ENCODE results near the gene MB. TPM values are rescaled to one million over a fixed set of nuclear protein-coding genes. Genes with fewer than 3 reads are reported as not detected.

Gene MB
- total RNA-seq, 3 donors from 2014 or later: 0.26 TPM; not detected in 2

- ATAC-seq (no peak), DNase-seq (no peak)
- Mint-ChIP-seq H3K9me3 (no peaks in the 10 kb centered on the region), H3K4me1 (ENCODE audit: low read depth) (no peaks in the 10 kb centered on the region), H3K27me3 (ENCODE audit: low read depth) (peaks cover 6% of the 10 kb centered on the region), H3K36me3 (ENCODE audit: insufficient read depth) (no peaks in the 10 kb centered on the region), H3K4me3 (no peak overlapping the region)
Observed at GRCh38 chr22:35589071-35589755, 27.9 kb downstream of the MB start.

- no peaks in the 10 kb centered on the region for H3K9me3 Mint-ChIP-seq
- no peaks in the 10 kb centered on the region for H3K36me3 Mint-ChIP-seq (ENCODE audit: insufficient read depth)
- no peak overlapping the region for H3K4me3 Mint-ChIP-seq
- ATAC-seq (no peak), DNase-seq (no peak)
- peaks cover 7% of the 10 kb centered on the region for H3K27me3 Mint-ChIP-seq (ENCODE audit: low read depth)
- no peaks in the 10 kb centered on the region for H3K4me1 Mint-ChIP-seq (ENCODE audit: low read depth)
Observed at GRCh38 chr22:35587896-35588295, 29.2 kb downstream of the MB start.

- DNase-seq (no peak), ATAC-seq (no peak)
- no peaks in the 10 kb centered on the region for H3K4me1 Mint-ChIP-seq (ENCODE audit: low read depth)
- no peak overlapping the region for H3K4me3 Mint-ChIP-seq
- no peaks in the 10 kb centered on the region for H3K9me3 Mint-ChIP-seq
- no peaks in the 10 kb centered on the region for H3K36me3 Mint-ChIP-seq (ENCODE audit: insufficient read depth)
- peaks cover 3% of the 10 kb centered on the region for H3K27me3 Mint-ChIP-seq (ENCODE audit: low read depth)
Observed at GRCh38 chr22:35587447-35587870, 29.7 kb downstream of the MB start.

- Mint-ChIP-seq H3K9me3 (no peaks in the 10 kb centered on the region), H3K27me3 (ENCODE audit: low read depth) (peaks cover 2% of the 10 kb centered on the region), H3K4me3 (no peak overlapping the region), H3K4me1 (ENCODE audit: low read depth) (no peaks in the 10 kb centered on the region), H3K36me3 (ENCODE audit: insufficient read depth) (no peaks in the 10 kb centered on the region)
- ATAC-seq (no peak), DNase-seq (no peak)
Observed at GRCh38 chr22:35586771-35587170, 30.4 kb downstream of the MB start.

- H3K36me3 Mint-ChIP-seq (ENCODE audit: insufficient read depth): no peaks in the 10 kb centered on the region
- H3K4me3 Mint-ChIP-seq: no peak overlapping the region
- ATAC-seq (peak; percentile 73 to 85), DNase-seq (peak; percentile 43)
- no peaks in the 10 kb centered on the region for H3K9me3 Mint-ChIP-seq
- peaks cover 2% of the 10 kb centered on the region for H3K27me3 Mint-ChIP-seq (ENCODE audit: low read depth)
- no peaks in the 10 kb centered on the region for H3K4me1 Mint-ChIP-seq (ENCODE audit: low read depth)
Observed at GRCh38 chr22:35582861-35583670, 34.1 kb downstream of the MB start.

GRCh38 chr22:35582218-35582860, 34.8 kb downstream of the MB start:
- Mint-ChIP-seq H3K36me3 (ENCODE audit: insufficient read depth) (no peaks in the 10 kb centered on the region), H3K4me1 (ENCODE audit: low read depth) (no peaks in the 10 kb centered on the region), H3K4me3 (no peak overlapping the region), H3K27me3 (ENCODE audit: low read depth) (peaks cover 2% of the 10 kb centered on the region), H3K9me3 (no peaks in the 10 kb centered on the region)
- ATAC-seq: no peak
- DNase-seq: no peak

GRCh38 chr22:35581023-35581413, 36.1 kb downstream of the MB start:
- no peaks in the 10 kb centered on the region for H3K4me1 Mint-ChIP-seq (ENCODE audit: low read depth)
- DNase-seq: no peak

GRCh38 chr22:35580351-35581022, 36.6 kb downstream of the MB start:
- H3K9me3 Mint-ChIP-seq: no peaks in the 10 kb centered on the region
- ATAC-seq (no peak), DNase-seq (no peak)
- peaks cover 2% of the 10 kb centered on the region for H3K27me3 Mint-ChIP-seq (ENCODE audit: low read depth)
- no peaks in the 10 kb centered on the region for H3K4me1 Mint-ChIP-seq (ENCODE audit: low read depth)
- H3K36me3 Mint-ChIP-seq (ENCODE audit: insufficient read depth): no peaks in the 10 kb centered on the region
- H3K4me3 Mint-ChIP-seq: no peak overlapping the region

More at GRCh38 chr22:35581023-35581413, 36.1 kb downstream of the MB start:
- no peak for ATAC-seq
- Mint-ChIP-seq H3K9me3 (no peaks in the 10 kb centered on the region), H3K27me3 (ENCODE audit: low read depth) (peaks cover 2% of the 10 kb centered on the region), H3K4me3 (no peak overlapping the region), H3K36me3 (ENCODE audit: insufficient read depth) (no peaks in the 10 kb centered on the region)

GRCh38 chr22:35578836-35579575, 38.1 kb downstream of the MB start:
- Mint-ChIP-seq H3K4me3 (no peak overlapping the region), H3K36me3 (ENCODE audit: insufficient read depth) (no peaks in the 10 kb centered on the region), H3K9me3 (no peaks in the 10 kb centered on the region), H3K27me3 (ENCODE audit: low read depth) (peaks cover 5% of the 10 kb centered on the region), H3K4me1 (ENCODE audit: low read depth) (no peaks in the 10 kb centered on the region)
- no peak for ATAC-seq
- no peak for DNase-seq

- no peak for DNase-seq
Observed at GRCh38 chr22:35577799-35578659, 39.1 kb downstream of the MB start.

GRCh38 chr22:35576671-35577070, 40.5 kb downstream of the MB start:
- no peak for ATAC-seq
- Mint-ChIP-seq H3K36me3 (ENCODE audit: insufficient read depth) (no peaks in the 10 kb centered on the region), H3K9me3 (no peaks in the 10 kb centered on the region), H3K4me1 (ENCODE audit: low read depth) (no peaks in the 10 kb centered on the region), H3K4me3 (no peak overlapping the region), H3K27me3 (ENCODE audit: low read depth) (peaks cover 4% of the 10 kb centered on the region)
- no peak for DNase-seq

More at GRCh38 chr22:35577799-35578659, 39.1 kb downstream of the MB start:
- Mint-ChIP-seq H3K4me1 (ENCODE audit: low read depth) (no peaks in the 10 kb centered on the region), H3K9me3 (no peaks in the 10 kb centered on the region), H3K36me3 (ENCODE audit: insufficient read depth) (no peaks in the 10 kb centered on the region), H3K27me3 (ENCODE audit: low read depth) (peaks cover 4% of the 10 kb centered on the region), H3K4me3 (no peak overlapping the region)
- ATAC-seq: no peak

- ATAC-seq: peak in 1 of 2 donors; percentile 28
- DNase-seq: no peak
Observed at GRCh38 chr22:35575116-35575748, 41.9 kb downstream of the MB start.

GRCh38 chr22:35572556-35572955, 44.6 kb downstream of the MB start:
- no peak for DNase-seq

More at GRCh38 chr22:35575116-35575748, 41.9 kb downstream of the MB start:
- Mint-ChIP-seq H3K9me3 (no peaks in the 10 kb centered on the region), H3K36me3 (ENCODE audit: insufficient read depth) (no peaks in the 10 kb centered on the region), H3K4me1 (ENCODE audit: low read depth) (no peaks in the 10 kb centered on the region), H3K4me3 (no peak overlapping the region), H3K27me3 (ENCODE audit: low read depth) (peaks cover 6% of the 10 kb centered on the region)

More at GRCh38 chr22:35572556-35572955, 44.6 kb downstream of the MB start:
- Mint-ChIP-seq H3K4me3 (no peak overlapping the region), H3K27me3 (ENCODE audit: low read depth) (peaks cover 9% of the 10 kb centered on the region), H3K4me1 (ENCODE audit: low read depth) (no peaks in the 10 kb centered on the region), H3K36me3 (ENCODE audit: insufficient read depth) (no peaks in the 10 kb centered on the region), H3K9me3 (no peaks in the 10 kb centered on the region)
- ATAC-seq: no peak

Data from activated T-cell treated with anti-CD3 and anti-CD28 coated beads, Interleukin-2, amount 50 U/mL, for 4 hours (primary cell).